Tibial nerve (tissue), 4 donors: ENCODE data around the gene TRIM41.

Experiments
- CTCF ChIP-seq, 5 experiments: fragments of 200-600 bp in 3 of 5; fragments of 450-650 bp in 2 of 5; sonication (generic) in 3 of 5; IDR thresholded peaks; one replicate each; pipeline ENCODE4 v1.5.1; 2016 to 2019; ENCODE audit warnings: antibody characterized with exemption in 5 of 5, mild to moderate bottlenecking in 3 of 5, moderate library complexity in 2 of 5
- EP300 ChIP-seq, 2 donors: sonication (generic); formaldehyde crosslinking; IDR thresholded peaks; one replicate each; pipeline ENCODE4 v1.6.1; 2017; ENCODE audit warnings: antibody characterized with exemption in 2 of 2, mild to moderate bottlenecking in 1 of 2

- TF ChIP-seq CTCF (IDR thresholded peaks at IDR 0.05), result peak; percentile 54 to 80 (median 68)
- no peak for TF ChIP-seq EP300 (IDR thresholded peaks at IDR 0.05)
Observed at GRCh38 chr5:181181650-181182565, 41.2 kb upstream of the TRIM41 start.
